IPS-18c (cell line): ENCODE data around the gene NYAP2.

ENCODE experiments used
- H3K4me3 ChIP-seq: 2 replicates; pipeline ENCODE4 v1.7.0; 2013; ENCODE audit warnings: low read depth, mild to moderate bottlenecking, low read length, moderate library complexity; ENCODE audit not compliant: insufficient read depth
- H3K9me3 ChIP-seq: one replicate; pipeline ENCODE4 v1.6.1; 2013; ENCODE audit warnings: mild to moderate bottlenecking, low read length, moderate library complexity; ENCODE audit not compliant: control insufficient read depth, insufficient read depth

The NYAP2 gene

GRCh38 chr2:225416616-225417367 lies 17.3 kb downstream of the NYAP2 start:
- no peak overlapping the region for H3K4me3 ChIP-seq
- H3K9me3 ChIP-seq: no peaks in the 10 kb centered on the region

- H3K4me3 ChIP-seq: no peak overlapping the region
These were observed 19.5 kb downstream of the NYAP2 start for GRCh38 chr2:225419033-225419432.

GRCh38 chr2:225422145-225422544 lies 22.6 kb downstream of the NYAP2 start:
- no peaks in the 10 kb centered on the region for H3K9me3 ChIP-seq
- H3K4me3 ChIP-seq: no peak overlapping the region

More at GRCh38 chr2:225419033-225419432, 19.5 kb downstream of the NYAP2 start:
- H3K9me3 ChIP-seq: no peaks in the 10 kb centered on the region

GRCh38 chr2:225425284-225425683 lies 25.8 kb downstream of the NYAP2 start:
- H3K9me3 ChIP-seq: no peaks in the 10 kb centered on the region
- H3K4me3 ChIP-seq: no peak overlapping the region

GRCh38 chr2:225428360-225428759 lies 28.9 kb downstream of the NYAP2 start:
- no peaks in the 10 kb centered on the region for H3K9me3 ChIP-seq
- no peak overlapping the region for H3K4me3 ChIP-seq

- no peaks in the 10 kb centered on the region for H3K9me3 ChIP-seq
- H3K4me3 ChIP-seq: no peak overlapping the region
These were observed 30.2 kb downstream of the NYAP2 start for GRCh38 chr2:225429717-225430116.

GRCh38 chr2:225431105-225431863 lies 31.8 kb downstream of the NYAP2 start:
- Histone ChIP-seq H3K4me3 (no peak overlapping the region), H3K9me3 (no peaks in the 10 kb centered on the region)

GRCh38 chr2:225434014-225434413 lies 34.5 kb downstream of the NYAP2 start:
- Histone ChIP-seq H3K9me3 (no peaks in the 10 kb centered on the region), H3K4me3 (no peak overlapping the region)

- no peak overlapping the region for H3K4me3 ChIP-seq
- H3K9me3 ChIP-seq: no peaks in the 10 kb centered on the region
These were observed 37.8 kb downstream of the NYAP2 start for GRCh38 chr2:225437319-225437718.

- H3K9me3 ChIP-seq: no peaks in the 10 kb centered on the region
- no peak overlapping the region for H3K4me3 ChIP-seq
These were observed 38.7 kb downstream of the NYAP2 start for GRCh38 chr2:225438248-225438647.

GRCh38 chr2:225452677-225453076 lies 53.2 kb downstream of the NYAP2 start:
- no peaks in the 10 kb centered on the region for H3K9me3 ChIP-seq
- no peak overlapping the region for H3K4me3 ChIP-seq

GRCh38 chr2:225454412-225454811 lies 54.9 kb downstream of the NYAP2 start:
- Histone ChIP-seq H3K4me3 (no peak overlapping the region), H3K9me3 (no peaks in the 10 kb centered on the region)

- Histone ChIP-seq H3K9me3 (no peaks in the 10 kb centered on the region), H3K4me3 (no peak overlapping the region)
These were observed 57.2 kb downstream of the NYAP2 start for GRCh38 chr2:225456619-225457260.

GRCh38 chr2:225457482-225457881 lies 58.0 kb downstream of the NYAP2 start:
- no peak overlapping the region for H3K4me3 ChIP-seq
- no peaks in the 10 kb centered on the region for H3K9me3 ChIP-seq

GRCh38 chr2:225458431-225459117 lies 59.1 kb downstream of the NYAP2 start:
- Histone ChIP-seq H3K9me3 (no peaks in the 10 kb centered on the region), H3K4me3 (no peak overlapping the region)

- Histone ChIP-seq H3K4me3 (no peak overlapping the region), H3K9me3 (no peaks in the 10 kb centered on the region)
These were observed 62.9 kb downstream of the NYAP2 start for GRCh38 chr2:225462417-225462816.

- H3K9me3 ChIP-seq: no peaks in the 10 kb centered on the region
- H3K4me3 ChIP-seq: no peak overlapping the region
These were observed 63.4 kb downstream of the NYAP2 start for GRCh38 chr2:225462945-225463344.
